HG02642 (cell line): Measurements from ENCODE around the gene KLF8.

Experiments
- ATAC-seq: cut with Tn5 transposase; IDR thresholded peaks from one replicate; pipeline ENCODE4 v1.9.1; 2021; ENCODE audit warnings: mild to moderate bottlenecking; ENCODE audit not compliant: unreplicated experiment, poor library complexity

KLF8 gene

DNA sequence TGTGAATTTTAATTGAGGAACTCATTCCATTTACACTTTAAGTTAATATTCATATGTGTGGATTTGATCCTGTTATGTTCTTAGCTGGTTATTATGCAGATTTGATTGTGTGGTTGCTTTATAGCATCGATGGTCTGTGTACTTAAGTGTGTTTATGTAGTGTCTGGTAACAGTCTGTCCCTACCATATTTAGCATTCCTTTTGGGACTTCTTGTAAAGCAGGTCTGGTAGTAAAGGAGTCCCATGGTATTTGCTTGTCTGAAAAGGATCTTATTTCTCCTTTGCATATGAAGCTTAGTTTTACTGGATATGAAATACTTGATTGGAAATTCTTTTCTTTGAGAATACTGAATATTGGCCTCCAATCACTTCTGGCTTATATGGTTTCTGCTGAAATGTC, 76.6 kb downstream of the KLF8 start:
- ATAC-seq, result no peak

DNA sequence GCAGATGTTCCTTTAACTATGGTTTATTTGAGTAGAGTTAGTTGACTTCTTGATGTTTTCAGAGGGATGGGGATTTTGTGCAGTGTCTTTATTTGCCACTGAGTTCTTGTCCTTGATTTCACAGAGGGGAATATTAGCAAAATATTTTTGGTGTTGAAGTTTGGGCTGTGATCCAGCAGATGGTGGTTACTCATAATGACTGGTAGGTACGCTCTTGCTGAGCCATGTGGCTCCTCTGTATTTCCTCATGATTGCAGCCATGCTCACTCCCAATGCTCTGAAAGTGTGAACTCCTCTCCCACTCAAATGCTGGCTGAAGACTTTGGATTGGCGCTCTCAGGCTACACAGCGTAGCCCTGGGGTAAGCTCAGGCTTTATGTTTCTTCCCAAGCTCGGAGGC, 77.7 kb downstream of the KLF8 start:
- no peak for ATAC-seq

DNA sequence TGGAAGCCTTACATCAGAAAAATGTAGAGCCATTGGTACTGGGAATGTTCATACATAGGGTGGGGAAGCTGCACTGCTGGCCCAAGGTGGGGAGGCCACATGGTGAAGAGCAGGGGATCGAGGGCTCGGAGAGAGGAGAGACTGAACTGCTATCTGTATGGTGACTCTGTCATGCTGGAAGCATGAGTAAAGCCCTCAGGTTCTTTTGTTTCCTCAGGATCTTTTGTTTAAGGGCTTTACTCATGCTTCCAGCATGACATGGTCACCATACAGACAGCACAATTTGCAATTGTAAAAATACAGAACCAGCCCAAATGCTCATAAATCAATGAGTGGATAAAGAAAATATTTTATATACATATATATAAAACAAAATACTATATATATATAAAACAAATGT, 78.4 kb downstream of the KLF8 start:
- ATAC-seq, result no peak

DNA sequence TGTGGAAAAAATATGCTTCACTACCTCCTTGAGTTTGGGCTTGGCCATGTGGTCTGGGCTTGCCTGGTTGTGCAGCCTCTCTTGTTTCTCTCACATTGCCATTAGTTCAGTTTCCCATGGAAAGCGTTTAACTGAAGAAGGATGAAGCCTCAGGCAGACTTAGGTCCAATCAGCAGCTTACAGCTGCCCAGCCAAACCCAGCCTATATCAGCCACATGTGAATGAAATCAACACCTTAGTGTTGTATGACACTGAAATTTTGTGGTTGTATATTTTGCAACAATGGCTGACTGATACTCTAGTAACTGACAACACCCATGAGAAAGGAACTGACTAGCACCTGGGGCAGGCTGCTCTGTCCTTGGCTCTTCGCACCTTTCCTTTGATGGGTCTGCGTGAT, 81.2 kb downstream of the KLF8 start:
- ATAC-seq, result no peak

DNA sequence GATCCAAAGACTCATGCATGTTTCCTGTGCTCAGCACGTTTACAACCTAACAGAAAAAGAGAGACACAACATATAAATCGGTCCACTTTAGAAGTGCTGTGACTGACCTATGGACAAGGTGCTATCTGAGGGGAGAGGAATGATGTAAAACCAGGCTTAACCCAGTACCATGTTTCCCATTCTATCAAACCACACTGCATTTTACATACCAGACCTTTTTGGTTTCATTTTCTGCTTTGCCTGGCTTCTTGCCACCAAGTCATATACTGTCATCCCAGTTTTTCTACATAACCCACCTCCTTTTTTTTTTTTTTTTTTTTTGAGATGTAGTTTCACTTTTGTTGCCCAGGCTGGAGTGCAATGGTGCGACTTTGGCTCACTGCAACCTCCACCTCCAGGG, 82.2 kb downstream of the KLF8 start:
- no peak for ATAC-seq

DNA sequence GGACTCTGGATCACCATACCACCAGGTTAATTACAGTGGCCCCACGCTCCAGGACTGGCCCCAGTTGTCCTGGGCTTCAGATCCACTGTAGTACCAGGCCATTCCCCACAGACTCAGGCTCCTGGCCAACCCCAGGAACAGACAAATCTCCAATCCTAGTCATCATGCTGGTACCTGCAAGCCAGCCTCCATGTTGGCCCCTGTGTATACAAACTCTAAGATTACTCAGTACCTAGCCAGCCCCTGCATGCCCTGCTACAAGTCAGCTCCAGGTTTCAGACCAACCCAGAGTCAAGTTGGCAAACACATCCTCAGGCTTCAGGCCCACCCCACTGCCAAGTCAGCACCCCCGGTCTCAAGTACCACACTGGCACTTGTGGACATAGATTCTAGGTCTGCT, 85.9 kb downstream of the KLF8 start:
- no peak for ATAC-seq

DNA sequence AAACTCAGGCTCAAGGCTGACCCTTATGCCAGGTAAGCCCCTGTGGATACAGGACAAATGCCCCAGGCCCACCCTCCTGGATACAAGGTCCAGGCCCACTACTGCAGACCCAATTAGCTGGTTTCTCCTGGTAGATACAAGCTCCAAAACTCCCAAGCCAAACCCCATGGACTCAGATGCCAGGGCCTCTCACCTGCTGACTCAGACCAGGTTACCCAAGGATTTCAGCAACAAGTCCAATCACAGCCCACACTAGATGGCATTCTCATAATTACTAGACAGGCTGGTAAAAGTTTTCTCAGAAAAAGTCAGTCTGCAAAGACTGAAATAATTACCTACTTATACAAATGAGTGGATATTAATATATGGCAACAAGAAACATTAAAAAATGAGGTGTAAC, 87.0 kb downstream of the KLF8 start:
- ATAC-seq, result no peak
